ENCODE data around the gene CALML4.
"Not testable (repeated sequence)": the region's sequence is repeated elsewhere in the genome, so short reads cannot be mapped to it uniquely, and the experiment has no call there.

The CALML4 gene

GRCh38 chr15:68224546-68225250 lies 19.6 kb upstream of the CALML4 start:
- DNase-seq = no peak

- no peak for DNase-seq
Observed at GRCh38 chr15:68224108-68224507, 19.0 kb upstream of the CALML4 start.

- DNase-seq = no peak
Observed at GRCh38 chr15:68223171-68223570, 18.0 kb upstream of the CALML4 start.

GRCh38 chr15:68222432-68222743 lies 17.3 kb upstream of the CALML4 start:
- DNase-seq = not testable (repeated sequence)

- DNase-seq = not testable (repeated sequence)
Observed at GRCh38 chr15:68221530-68222431, 16.6 kb upstream of the CALML4 start.

- DNase-seq = no peak
Observed at GRCh38 chr15:68220967-68221366, 15.8 kb upstream of the CALML4 start.

GRCh38 chr15:68220489-68220888 lies 15.4 kb upstream of the CALML4 start:
- DNase-seq = no peak

- no peak for DNase-seq
Observed at GRCh38 chr15:68218847-68219798, 14.0 kb upstream of the CALML4 start.

GRCh38 chr15:68218331-68218730 lies 13.2 kb upstream of the CALML4 start:
- DNase-seq = no peak

- no peak for DNase-seq
Observed at GRCh38 chr15:68217341-68217740, 12.2 kb upstream of the CALML4 start.

- DNase-seq = no peak
Observed at GRCh38 chr15:68214838-68215254, 9.7 kb upstream of the CALML4 start.

GRCh38 chr15:68213991-68214837 lies 9.1 kb upstream of the CALML4 start:
- DNase-seq = no peak

- DNase-seq = not testable (repeated sequence)
Observed at GRCh38 chr15:68213491-68213845, 8.3 kb upstream of the CALML4 start.

- no peak for DNase-seq
Observed at GRCh38 chr15:68211656-68212320, 6.7 kb upstream of the CALML4 start.

- DNase-seq = no peak
Observed at GRCh38 chr15:68210821-68211655, 5.9 kb upstream of the CALML4 start.

GRCh38 chr15:68210409-68210756 lies 5.3 kb upstream of the CALML4 start:
- DNase-seq = no peak

- DNase-seq = no peak
Observed at GRCh38 chr15:68209735-68210408, 4.7 kb upstream of the CALML4 start.

GRCh38 chr15:68209272-68209671 lies 4.1 kb upstream of the CALML4 start:
- no peak for DNase-seq

GRCh38 chr15:68208636-68209240 lies 3.6 kb upstream of the CALML4 start:
- DNase-seq = no peak

- DNase-seq = no peak
Observed at GRCh38 chr15:68208136-68208535, 3.0 kb upstream of the CALML4 start.

Data from NCI-H510A (cell line).